WTC11 (cell line): ENCODE results near the gene SYNPO2.

Experiments
- CREM ChIP-seq: sonication (generic); formaldehyde crosslinking; IDR thresholded peaks from 2 replicates; pipeline ENCODE4 v1.8.1; 2022; ENCODE audit warnings: mild to moderate bottlenecking, missing genetic modification reagents, moderate library complexity
- ELF4 ChIP-seq: sonication (generic); formaldehyde crosslinking; IDR thresholded peaks from 2 replicates; pipeline ENCODE4 v1.8.1; 2022; ENCODE audit warnings: low read depth, mild to moderate bottlenecking, moderate library complexity, missing genetic modification reagents
- HMGA2 ChIP-seq: fragments of 250-450 bp; sonication (Bioruptor Pico); IDR thresholded peaks from 2 replicates; pipeline ENCODE4 v1.4.0; 2021; ENCODE audit warnings: mild to moderate bottlenecking, moderate library complexity
- JUN ChIP-seq: sonication (generic); formaldehyde crosslinking; IDR thresholded peaks from 2 replicates; pipeline ENCODE4 v1.8.0; 2023; ENCODE audit warnings: mild to moderate bottlenecking, missing genetic modification reagents
- SP1 ChIP-seq: sonication (generic); formaldehyde crosslinking; conservative IDR thresholded peaks from 2 replicates; pipeline ENCODE4 v1.8.1; 2022; ENCODE audit warnings: missing genetic modification reagents
- ZNF138 ChIP-seq: sonication (generic); formaldehyde crosslinking; conservative IDR thresholded peaks from 2 replicates; pipeline ENCODE4 v1.8.1; 2022; ENCODE audit warnings: mild to moderate bottlenecking, moderate library complexity, missing genetic modification reagents
- ZNF416 ChIP-seq: fragments of 250-450 bp; sonication (Bioruptor Pico); IDR thresholded peaks from 2 replicates; pipeline ENCODE4 v1.9.0; 2021; ENCODE audit warnings: mild to moderate bottlenecking, inconsistent platforms
- ZNF423 ChIP-seq: fragments of 250-450 bp; sonication (Bioruptor Pico); IDR thresholded peaks from 2 replicates; pipeline ENCODE4 v2.1.2; 2022; ENCODE audit warnings: mild to moderate bottlenecking, moderate library complexity
- TF ChIP-seq, protein P1 (sequence below): fragments of 200-600 bp; IDR thresholded peaks from 2 replicates; pipeline ENCODE4 v1.8.0; 2022; ENCODE audit warnings: antibody characterized with exemption
- TF ChIP-seq, protein P2 (sequence below): sonication (generic); formaldehyde crosslinking; IDR thresholded peaks from 2 replicates; pipeline ENCODE4 v1.8.0; 2022; ENCODE audit warnings: mild to moderate bottlenecking, missing genetic modification reagents
- TF ChIP-seq, protein P3 (sequence below): sonication (generic); formaldehyde crosslinking; IDR thresholded peaks from 2 replicates; pipeline ENCODE4 v1.8.0; 2022; ENCODE audit warnings: mild to moderate bottlenecking, missing genetic modification reagents
- TF ChIP-seq, protein P4 (sequence below): sonication (generic); formaldehyde crosslinking; IDR thresholded peaks from 2 replicates; pipeline ENCODE4 v1.8.1; 2022; ENCODE audit warnings: low read depth, missing genetic modification reagents, borderline replicate concordance
- TF ChIP-seq, protein P5 (sequence below): sonication (generic); formaldehyde crosslinking; IDR thresholded peaks from 2 replicates; pipeline ENCODE4 v1.8.1; 2022; ENCODE audit warnings: mild to moderate bottlenecking, moderate library complexity, missing genetic modification reagents
- TF ChIP-seq, protein P6 (sequence below): sonication (generic); formaldehyde crosslinking; IDR thresholded peaks from 2 replicates; pipeline ENCODE4 v1.8.1; 2023; ENCODE audit warnings: mild to moderate bottlenecking, missing genetic modification reagents, moderate library complexity

- TF ChIP-seq ZNF423 (CRISPR knock-in tag): no peak
- TF ChIP-seq, protein P1, sequence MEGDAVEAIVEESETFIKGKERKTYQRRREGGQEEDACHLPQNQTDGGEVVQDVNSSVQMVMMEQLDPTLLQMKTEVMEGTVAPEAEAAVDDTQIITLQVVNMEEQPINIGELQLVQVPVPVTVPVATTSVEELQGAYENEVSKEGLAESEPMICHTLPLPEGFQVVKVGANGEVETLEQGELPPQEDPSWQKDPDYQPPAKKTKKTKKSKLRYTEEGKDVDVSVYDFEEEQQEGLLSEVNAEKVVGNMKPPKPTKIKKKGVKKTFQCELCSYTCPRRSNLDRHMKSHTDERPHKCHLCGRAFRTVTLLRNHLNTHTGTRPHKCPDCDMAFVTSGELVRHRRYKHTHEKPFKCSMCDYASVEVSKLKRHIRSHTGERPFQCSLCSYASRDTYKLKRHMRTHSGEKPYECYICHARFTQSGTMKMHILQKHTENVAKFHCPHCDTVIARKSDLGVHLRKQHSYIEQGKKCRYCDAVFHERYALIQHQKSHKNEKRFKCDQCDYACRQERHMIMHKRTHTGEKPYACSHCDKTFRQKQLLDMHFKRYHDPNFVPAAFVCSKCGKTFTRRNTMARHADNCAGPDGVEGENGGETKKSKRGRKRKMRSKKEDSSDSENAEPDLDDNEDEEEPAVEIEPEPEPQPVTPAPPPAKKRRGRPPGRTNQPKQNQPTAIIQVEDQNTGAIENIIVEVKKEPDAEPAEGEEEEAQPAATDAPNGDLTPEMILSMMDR: no peak
- no peak for TF ChIP-seq JUN (CRISPR knock-in tag)
- TF ChIP-seq, protein P2, sequence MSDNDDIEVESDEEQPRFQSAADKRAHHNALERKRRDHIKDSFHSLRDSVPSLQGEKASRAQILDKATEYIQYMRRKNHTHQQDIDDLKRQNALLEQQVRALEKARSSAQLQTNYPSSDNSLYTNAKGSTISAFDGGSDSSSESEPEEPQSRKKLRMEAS (CRISPR knock-in tag): no peak
- TF ChIP-seq, protein P3, sequence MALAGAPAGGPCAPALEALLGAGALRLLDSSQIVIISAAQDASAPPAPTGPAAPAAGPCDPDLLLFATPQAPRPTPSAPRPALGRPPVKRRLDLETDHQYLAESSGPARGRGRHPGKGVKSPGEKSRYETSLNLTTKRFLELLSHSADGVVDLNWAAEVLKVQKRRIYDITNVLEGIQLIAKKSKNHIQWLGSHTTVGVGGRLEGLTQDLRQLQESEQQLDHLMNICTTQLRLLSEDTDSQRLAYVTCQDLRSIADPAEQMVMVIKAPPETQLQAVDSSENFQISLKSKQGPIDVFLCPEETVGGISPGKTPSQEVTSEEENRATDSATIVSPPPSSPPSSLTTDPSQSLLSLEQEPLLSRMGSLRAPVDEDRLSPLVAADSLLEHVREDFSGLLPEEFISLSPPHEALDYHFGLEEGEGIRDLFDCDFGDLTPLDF (CRISPR knock-in tag): no peak
- no peak for TF ChIP-seq HMGA2 (CRISPR knock-in tag)
- TF ChIP-seq ZNF138: no peak
- TF ChIP-seq ZNF416 (CRISPR knock-in tag): no peak
- TF ChIP-seq, protein P4, sequence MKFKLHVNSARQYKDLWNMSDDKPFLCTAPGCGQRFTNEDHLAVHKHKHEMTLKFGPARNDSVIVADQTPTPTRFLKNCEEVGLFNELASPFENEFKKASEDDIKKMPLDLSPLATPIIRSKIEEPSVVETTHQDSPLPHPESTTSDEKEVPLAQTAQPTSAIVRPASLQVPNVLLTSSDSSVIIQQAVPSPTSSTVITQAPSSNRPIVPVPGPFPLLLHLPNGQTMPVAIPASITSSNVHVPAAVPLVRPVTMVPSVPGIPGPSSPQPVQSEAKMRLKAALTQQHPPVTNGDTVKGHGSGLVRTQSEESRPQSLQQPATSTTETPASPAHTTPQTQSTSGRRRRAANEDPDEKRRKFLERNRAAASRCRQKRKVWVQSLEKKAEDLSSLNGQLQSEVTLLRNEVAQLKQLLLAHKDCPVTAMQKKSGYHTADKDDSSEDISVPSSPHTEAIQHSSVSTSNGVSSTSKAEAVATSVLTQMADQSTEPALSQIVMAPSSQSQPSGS (CRISPR knock-in tag): no peak
- TF ChIP-seq SP1: no peak
- TF ChIP-seq CREM (CRISPR knock-in tag): no peak
- TF ChIP-seq, protein P5, sequence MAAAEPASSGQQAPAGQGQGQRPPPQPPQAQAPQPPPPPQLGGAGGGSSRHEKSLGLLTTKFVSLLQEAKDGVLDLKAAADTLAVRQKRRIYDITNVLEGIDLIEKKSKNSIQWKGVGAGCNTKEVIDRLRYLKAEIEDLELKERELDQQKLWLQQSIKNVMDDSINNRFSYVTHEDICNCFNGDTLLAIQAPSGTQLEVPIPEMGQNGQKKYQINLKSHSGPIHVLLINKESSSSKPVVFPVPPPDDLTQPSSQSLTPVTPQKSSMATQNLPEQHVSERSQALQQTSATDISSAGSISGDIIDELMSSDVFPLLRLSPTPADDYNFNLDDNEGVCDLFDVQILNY (CRISPR knock-in tag): no peak
- no peak for TF ChIP-seq ELF4 (CRISPR knock-in tag)
- TF ChIP-seq, protein P6, sequence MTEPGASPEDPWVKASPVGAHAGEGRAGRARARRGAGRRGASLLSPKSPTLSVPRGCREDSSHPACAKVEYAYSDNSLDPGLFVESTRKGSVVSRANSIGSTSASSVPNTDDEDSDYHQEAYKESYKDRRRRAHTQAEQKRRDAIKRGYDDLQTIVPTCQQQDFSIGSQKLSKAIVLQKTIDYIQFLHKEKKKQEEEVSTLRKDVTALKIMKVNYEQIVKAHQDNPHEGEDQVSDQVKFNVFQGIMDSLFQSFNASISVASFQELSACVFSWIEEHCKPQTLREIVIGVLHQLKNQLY (CRISPR knock-in tag): no peak
Observed at GRCh38 chr4:119048446-119048845, 159.8 kb downstream of the SYNPO2 start.
